HL-60/S4 treated with phorbol 12-myristate 13-acetate at 8.2 ng/mL for 4 days and 3 days (cell line): ENCODE results near the gene RAD51B.

ENCODE experiments used
- in situ Hi-C: fragments of 300-500 bp; cut with MboI; formaldehyde crosslinking; loops from 2 replicates; pipeline ENCODE4 v1.15.0; 2022; ENCODE audit warnings: low sequenced_read_pairs

Gene RAD51B

DNA sequence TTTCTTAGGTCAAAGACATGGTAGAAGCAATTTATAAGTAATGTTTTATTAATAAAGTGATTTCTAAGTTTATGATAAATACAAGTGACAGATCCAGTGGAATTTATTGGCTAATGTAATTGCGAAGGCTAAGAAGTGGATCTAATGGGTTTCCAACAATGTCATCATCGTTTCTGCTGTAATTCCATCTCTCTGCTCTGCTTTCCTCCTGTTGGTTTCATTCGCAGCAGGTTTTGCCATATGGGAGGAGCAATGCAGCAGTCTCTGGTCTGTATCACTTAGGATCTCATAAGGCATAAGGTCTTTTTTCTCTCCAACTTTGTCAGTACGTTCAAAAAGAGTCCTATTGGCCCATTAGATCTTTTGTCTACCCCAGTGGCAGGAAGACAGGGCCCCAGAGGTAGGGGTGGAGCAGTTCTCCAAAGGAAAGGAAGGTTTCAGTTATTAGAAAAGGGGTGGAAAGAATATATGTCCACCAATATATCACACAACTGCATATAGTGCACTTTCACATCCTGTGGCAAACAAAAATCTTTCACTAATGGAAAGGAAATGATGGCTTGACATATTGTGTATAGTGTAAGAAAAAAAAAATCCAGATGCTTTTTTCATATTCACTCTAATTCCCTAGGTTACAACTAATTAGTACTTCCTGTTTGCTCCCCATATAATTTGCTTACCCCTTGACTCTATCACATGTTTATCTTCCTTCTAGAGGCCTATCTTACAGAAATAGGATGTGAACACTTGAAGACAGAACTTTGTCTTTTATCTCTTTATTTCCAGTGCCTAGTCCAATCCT lies 522.0 kb downstream of the RAD51B start:
- in situ Hi-C loops: no loop called here

DNA sequence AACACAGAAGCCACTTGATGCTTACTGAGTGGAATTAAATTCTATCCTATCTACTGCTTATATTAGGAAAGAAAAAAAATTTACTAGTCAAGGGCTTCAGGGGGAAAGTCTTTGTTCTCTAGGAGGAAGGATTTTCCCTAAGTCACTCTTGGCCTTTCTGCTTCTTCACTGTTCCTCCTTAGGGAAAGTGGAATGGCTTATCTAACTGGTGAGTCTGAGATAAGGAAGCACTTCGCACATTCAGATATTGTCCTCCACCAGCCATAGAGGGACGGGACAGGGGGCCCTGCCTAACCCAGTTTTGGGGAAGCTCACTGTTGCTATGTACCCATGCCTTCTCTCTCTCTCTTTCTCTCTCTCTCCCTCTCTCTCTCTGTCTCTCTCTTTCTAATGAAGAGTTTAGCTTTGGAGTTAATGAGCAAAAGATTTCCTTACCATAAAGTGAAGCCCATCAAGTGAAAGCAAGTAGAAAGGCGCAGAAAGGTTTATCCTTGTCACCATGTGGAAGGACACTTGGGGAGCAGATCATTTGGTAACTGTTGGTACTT lies 522.7 kb downstream of the RAD51B start:
- in situ Hi-C loops: no loop called here

- in situ Hi-C loops: no loop called here
Observed at GRCh38 chr14:68343534-68344118, 524.0 kb downstream of the RAD51B start.

DNA sequence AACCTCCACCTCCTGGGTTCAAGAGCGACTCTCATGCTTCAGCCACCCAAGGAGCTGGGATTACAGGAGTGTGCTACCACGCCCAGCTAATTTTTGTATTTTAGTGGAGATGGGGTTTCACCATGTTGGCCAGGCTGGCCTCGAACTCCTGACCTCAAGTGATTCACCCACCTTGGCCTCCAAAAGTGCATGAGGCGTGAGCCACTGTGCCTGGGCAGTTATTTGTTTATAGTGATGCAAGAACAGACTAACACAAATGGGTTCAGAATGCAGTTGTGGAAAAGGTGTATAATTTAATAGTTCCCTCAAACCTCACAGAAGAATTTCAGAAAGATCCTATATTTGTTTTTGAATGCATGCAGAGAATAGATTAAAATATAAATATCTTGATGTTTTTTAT lies 526.2 kb downstream of the RAD51B start:
- in situ Hi-C loops: no loop called here

DNA sequence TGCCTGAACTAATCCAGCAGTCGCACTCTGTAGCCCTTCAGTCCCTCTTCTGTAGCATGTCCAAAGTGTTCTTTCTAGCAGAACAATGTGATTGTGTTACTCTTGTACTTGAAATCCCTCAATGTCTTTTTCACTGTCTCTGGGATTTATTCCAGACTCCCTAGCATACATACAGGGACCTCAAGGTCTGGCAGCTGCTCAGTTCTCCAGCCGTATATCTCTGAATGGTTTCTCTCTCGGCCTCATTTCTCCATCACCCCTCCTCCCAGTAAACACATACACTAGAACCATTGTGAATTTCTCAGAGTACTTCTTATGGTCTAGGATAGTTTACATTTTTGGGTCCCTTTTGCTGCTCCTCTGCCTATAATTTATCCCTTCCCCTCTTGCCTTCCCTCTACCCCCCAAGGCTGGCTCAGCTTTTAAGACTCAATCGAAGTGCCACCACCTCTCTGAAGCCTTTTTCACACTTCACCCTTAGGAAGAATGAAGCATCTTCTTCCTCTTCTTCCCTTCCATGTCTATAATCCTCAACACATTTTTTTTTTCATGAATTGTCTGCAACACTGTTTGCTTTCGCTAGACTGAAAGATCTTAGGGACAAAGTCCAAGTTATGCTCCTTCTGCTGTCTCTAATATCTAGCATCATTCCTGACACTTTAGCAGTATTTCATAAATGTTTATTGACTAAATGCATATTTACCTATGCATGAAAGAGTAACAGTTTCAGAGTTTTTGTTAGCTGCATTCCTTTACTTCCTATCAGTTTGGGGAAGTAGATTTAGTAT lies 527.2 kb downstream of the RAD51B start:
- in situ Hi-C loops: no loop called here

DNA sequence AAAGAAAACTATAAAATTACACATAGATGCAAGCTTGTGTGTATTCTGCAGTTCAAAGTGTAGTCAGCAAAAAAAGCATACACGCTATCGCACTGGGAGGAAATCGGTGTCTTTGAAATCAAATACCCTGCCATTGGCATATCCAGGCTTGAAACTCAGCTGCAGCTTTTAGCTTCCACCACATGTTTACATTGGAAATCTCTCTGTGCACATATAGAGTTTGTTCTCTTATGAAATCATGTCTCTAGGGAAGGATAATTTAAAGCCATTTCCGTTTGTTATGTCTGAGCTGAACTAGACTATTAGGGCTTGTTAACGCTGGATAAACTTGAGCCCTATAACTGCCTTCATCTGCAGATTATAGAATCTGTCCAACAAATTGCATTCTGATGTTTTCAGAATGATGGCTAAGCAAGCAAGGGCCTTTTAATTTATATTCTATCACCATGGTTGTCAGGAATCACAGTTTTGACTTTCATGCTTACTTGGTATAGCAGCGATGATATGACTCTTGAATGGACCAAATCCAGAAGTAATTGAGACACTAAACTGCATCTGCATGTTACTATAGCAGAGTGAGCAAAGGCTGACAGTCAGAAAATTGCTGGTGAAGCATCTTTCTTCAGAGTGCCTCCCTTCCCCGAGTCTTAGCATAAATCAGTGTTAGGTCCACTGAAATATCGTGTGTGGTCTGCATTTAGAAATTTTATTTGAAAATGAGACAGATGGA lies 530.5 kb downstream of the RAD51B start:
- in situ Hi-C loops: no loop called here

GRCh38 chr14:68355415-68355814 lies 535.8 kb downstream of the RAD51B start:
- in situ Hi-C loops: no loop called here

DNA sequence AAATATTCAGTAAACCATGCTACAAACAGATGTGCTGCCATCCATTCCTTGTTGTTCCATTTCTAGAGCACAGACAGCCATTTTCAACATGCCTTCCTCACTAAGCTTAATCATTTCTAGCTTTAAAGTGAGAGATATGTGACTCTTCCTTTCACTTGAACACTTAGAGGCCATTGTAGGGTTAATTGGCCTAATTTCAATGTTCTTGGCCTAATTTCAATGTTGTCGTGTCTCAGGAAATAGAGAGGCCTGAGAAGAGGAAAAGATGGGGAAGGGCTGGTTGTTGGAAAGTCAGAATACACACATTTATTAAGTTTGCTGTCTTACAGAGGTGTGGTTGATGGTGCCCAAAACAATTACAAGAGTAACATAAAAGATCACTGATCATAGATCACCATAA lies 538.2 kb downstream of the RAD51B start:
- in situ Hi-C loops: no loop called here

DNA sequence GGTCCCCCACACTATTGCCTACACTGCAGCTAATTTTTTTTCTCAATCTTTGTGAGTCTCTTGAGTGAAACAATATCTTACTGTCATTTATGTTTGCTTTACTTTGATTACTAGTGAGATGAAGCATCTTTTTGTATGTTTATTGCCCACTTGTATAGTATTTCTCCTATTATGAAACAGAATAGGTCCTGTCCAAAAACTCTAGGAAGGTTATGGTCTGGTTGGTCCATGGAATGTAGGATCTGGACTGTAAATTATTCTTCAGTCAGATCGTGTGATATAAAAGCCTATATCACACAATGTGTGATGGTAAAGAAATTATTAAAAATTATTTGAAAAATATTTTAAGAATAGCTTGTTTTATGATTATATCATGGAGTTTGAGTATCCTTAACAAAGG lies 538.9 kb downstream of the RAD51B start:
- in situ Hi-C loops: no loop called here

- in situ Hi-C loops: no loop called here
Observed at GRCh38 chr14:68359022-68359836, 539.6 kb downstream of the RAD51B start.

- in situ Hi-C loops: no loop called here
Observed at GRCh38 chr14:68359837-68360552, 540.4 kb downstream of the RAD51B start.

DNA sequence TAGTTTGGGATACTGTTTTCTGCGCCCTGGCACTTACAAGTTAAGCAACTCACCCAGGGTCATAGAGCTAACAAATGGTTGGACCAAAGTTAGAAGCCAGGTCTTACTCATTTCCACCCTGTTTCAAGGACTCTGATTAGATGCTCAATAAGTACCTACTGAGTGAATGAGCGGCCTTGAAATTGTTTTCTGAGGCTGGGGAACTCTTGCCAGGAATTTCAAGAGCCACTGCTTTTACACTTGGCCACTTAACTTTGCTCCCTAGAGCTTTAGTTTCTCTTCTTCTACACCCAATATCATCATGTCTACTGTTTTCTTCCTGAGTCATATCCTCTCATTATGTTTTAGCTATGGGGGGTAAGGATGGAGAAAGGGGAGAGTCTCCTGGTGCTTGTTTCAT lies 541.7 kb downstream of the RAD51B start:
- in situ Hi-C loops: no loop called here

DNA sequence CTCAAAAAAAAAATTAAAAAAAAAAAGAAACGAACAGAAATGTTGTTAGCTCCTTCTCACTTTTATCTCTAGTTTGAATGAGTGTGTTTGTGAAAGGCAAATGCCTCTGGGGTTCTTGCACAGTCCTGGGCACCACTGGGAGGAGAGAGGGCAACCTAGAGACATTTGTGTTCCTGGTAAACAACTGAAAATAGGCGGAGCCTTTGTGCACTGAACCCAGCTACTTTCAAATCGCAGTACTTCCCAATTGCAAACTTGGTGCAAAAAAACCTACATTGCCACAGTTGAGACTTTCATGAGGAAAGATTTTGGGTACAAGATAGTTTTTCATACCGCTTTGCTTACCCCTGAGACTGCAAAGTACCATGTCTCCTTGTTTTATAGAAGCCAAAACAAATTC lies 543.3 kb downstream of the RAD51B start:
- in situ Hi-C loops: no loop called here

- in situ Hi-C loops: no loop called here
Observed at GRCh38 chr14:68363466-68363842, 543.9 kb downstream of the RAD51B start.

DNA sequence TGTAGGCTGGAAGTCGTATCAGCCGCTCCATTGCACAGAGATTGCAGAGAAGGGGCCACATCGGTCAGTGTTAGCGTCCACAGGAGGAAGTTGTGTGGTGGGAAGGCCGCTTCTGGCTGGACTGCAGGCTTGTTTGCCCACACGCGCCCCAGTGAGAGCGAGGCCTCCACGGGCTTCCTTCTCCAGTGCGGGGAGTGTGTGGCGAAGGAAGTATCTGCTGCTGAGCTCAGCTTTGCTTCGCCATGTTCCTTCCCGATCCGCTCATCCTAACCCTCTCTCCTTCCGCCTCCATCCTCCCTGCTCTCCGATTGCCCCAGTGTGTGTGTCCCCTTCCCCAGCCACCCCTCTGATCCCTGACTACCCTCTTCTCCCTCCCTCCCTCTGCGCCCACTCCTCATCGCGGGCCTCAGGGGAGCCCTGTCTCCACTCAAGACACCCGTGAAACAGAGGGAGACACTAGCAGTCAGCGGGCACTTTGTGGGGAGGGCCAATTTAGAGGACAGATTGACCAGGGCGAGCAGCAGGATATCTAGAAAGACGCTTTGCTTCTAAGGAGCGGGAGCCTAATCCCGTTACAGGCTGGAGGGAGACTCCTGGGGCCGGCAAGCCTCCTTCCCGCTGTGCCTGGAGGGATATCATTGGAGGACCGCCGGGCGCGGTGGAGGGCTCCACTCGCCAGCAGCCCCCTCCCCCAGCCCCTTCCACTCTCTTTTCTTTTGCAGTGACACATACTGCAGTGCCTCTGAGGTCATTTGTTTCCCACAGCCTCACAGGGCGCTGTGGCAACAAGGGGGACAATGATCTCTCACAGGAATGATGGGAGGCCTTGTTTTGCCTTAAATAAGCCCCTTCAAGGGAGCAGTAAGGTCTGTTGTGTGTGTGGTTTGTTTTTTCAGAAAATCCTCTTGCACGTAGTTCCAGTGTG lies 544.5 kb downstream of the RAD51B start:
- in situ Hi-C loops: no loop called here

DNA sequence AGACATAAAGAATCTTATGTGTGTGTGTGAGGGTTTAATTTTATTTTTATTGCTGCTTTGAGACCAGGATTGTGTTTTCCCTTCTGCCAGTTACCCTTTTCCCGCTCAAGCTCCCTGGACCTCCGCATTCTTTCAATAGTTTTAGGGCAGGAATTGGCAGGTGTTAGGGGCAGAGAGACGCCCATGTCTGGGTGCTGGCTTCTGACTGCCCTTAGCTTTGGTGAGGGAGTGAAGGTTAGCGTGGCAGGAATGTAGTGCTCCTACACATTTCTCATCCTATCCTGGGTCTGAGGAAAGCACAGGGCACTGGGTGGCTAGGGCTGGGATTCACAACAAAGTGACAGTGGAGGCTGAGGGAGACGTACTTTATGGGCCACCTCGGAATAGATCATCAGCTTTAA lies 545.2 kb downstream of the RAD51B start:
- in situ Hi-C loops: no loop called here

DNA sequence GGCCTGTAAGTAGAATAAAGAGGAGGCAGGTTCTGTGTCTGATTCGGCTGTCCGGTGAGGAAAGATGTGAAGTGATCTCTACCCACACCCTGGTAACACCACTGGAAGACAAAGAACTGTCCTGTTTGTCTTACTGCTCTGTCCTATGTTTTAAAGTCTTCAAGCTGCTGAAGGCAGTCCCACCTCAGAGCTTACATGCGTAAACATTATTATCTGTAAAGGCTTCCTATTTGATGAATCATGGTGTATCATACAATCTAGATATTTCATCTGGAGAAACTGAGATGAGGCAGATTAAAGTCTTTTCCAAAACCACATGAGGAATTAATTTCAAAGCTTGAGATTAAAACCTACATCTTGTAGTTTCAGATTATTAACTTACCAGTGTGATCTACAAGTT lies 545.6 kb downstream of the RAD51B start:
- in situ Hi-C loops: no loop called here

- in situ Hi-C loops: no loop called here
Observed at GRCh38 chr14:68366656-68367055, 547.1 kb downstream of the RAD51B start.
